ENCODE data around the gene DTD2. TPM values are rescaled to one million over a fixed set of nuclear protein-coding genes. Genes with fewer than 3 reads are reported as not detected.

The DTD2 gene
- total and polyA plus RNA-seq, 9 of the 15 experiments (the other 6 are each of a cell fraction or from before 2014, with no cell fraction given), result 3.8 to 24.1 (median 15.2) TPM

DNA sequence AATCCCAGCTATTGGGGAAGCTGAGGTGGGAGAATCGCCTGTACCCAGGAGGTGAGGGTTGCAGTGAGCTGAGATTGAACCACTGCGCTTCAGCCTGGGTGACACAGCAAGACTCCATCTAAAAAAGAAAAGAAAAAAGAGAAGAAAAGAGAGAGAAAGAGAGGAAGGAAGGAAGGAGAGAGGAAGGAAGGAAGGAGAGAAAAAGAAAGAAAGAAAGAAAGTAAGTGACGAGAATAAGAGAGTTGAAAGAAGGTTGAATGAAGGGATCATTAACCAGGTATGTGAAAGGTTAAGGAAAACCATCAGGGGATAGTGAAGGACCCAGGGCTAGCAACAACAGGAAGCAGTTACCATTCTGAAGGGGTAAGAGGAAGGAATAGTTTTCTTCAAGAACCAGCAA lies 4.2 kb upstream of the DTD2 start:
- POLR2A ChIA-PET, result no interaction called here
- Histone ChIP-seq H3K27me3 (ENCODE audit: control insufficient read depth in 2 of 2, insufficient read depth in 2 of 2, low read length in 2 of 2) (no peaks in the 10 kb centered on the region), H4K20me1 (replicated peaks; ENCODE audit: control insufficient read depth, insufficient read depth, low read length) (no peaks in the 10 kb centered on the region), H3K79me2 (ENCODE audit: control insufficient read depth, insufficient read depth, low read length) (peaks cover 5% of the 10 kb centered on the region), H3K4me2 (ENCODE audit: insufficient read depth, low read length) (no peak overlapping the region), H3K9ac (ENCODE audit: insufficient read depth in 1 of 2, low read depth in 2 of 2, low read length in 2 of 2) (no peak overlapping the region), H2AFZ (ENCODE audit: low read depth, low read length) (no peak overlapping the region), H3K36me3 (ENCODE audit: control insufficient read depth, insufficient read depth, low read length) (no peaks in the 10 kb centered on the region), H3K4me3 (no peak overlapping the region), H3K27ac (ENCODE audit: extremely low read depth, low read depth, low read length) (no peak overlapping the region), H3K9me1 (ENCODE audit: control insufficient read depth, insufficient read depth, low read length) (no peaks in the 10 kb centered on the region), H3K9me3 (replicated peaks; ENCODE audit: control insufficient read depth, insufficient read depth, low read depth, low read length) (no peaks in the 10 kb centered on the region), H3K4me1 (replicated peaks in 1 of 2; ENCODE audit: control insufficient read depth in 2 of 2, insufficient read depth in 2 of 2, low read length in 2 of 2) (peaks cover 5 to 7% of the 10 kb centered on the region in 2 experiments; a peak in 2 of 5 replicates)
- TF ChIP-seq BHLHE40 (IDR thresholded peaks at IDR 0.05; ENCODE audit: low read length) (no peak), NBN (IDR thresholded peaks at IDR 0.05; ENCODE audit: low read depth) (no peak)
- TF ChIP-seq, protein P1, sequence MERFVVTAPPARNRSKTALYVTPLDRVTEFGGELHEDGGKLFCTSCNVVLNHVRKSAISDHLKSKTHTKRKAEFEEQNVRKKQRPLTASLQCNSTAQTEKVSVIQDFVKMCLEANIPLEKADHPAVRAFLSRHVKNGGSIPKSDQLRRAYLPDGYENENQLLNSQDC (CRISPR knock-in tag; IDR thresholded peaks at IDR 0.05), result no peak
- 21% methylated on average over 3 of the region's 3 CpGs for WGBS (ENCODE audit: insufficient coverage, low coverage, missing lambda C conversion rate)
- no TSS peak for BruUV-seq (replicated peaks)
- CTCF ChIA-PET (ENCODE audit: low intra/inter-chr PET ratio), result no interaction called here
- in situ Hi-C loops (cut with MboI), result no loop called here
- no peak for ATAC-seq
- intact Hi-C loops (cut with micrococcal nuclease), result no loop called here
- no peak for FAIRE-seq
- no peak for DNase-seq (ENCODE audit: extremely low read depth in 1 of 4, low spot score in 3 of 4)

DNA sequence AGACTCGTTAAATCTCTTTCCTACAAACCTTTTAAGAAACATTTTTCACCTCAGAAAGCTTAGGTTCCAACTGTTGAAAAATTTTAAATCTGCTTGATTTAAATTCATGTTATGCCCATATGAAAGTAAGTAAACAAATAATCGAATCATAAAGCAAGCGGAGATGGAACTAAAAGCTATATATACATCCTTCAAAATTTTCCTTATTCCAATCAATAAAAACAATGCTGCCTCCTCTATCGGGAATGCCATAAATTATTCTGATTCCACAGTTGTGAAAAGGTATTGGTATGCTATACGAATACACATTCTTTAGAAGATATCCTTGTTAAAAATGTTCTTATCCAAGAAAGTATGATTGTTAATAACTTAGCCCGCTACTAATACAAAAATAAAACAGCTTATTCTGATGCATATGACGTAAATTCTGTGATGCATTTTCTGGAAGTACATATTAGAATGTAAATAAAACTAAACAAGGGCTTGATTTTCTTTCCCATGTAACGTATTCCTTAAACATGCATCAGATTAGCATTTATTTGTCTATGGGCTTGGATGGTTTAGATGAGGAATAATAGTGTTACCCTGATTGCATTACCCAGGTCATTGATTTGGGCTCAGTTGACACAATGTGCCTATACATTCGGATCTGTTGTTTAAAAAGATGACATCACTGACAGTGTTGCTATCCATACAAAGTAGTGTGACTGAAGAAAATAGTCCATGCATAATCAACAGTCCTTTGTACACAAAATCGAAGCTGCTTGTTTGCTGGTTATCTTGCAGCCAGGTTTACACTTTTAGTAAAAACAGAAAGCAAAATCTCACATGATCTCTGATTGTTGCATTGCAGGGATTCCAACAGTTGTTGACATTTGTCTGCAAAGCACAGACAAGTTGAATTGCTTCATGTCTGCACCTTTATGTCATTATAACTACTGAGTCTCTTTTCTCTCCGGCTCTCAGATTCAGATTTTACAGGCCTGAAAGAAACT lies 656 bp upstream of the DTD2 start:
- Histone ChIP-seq H4K20me1 (replicated peaks; ENCODE audit: control insufficient read depth, insufficient read depth, low read length) (no peaks in the 10 kb centered on the region), H3K27me3 (ENCODE audit: control insufficient read depth in 2 of 2, insufficient read depth in 2 of 2, low read length in 2 of 2) (no peaks in the 10 kb centered on the region), H3K36me3 (ENCODE audit: control insufficient read depth, insufficient read depth, low read length) (peaks cover 3% of the 10 kb centered on the region; the same call in 1 of the 3 replicates), H2AFZ (ENCODE audit: low read depth, low read length) (peak overlapping the region; percentile 94), H3K4me3 (peak overlapping the region; percentile 46), H3K9ac (ENCODE audit: insufficient read depth in 1 of 2, low read depth in 2 of 2, low read length in 2 of 2) (peak overlapping the region in 1 of 2 experiments; percentile 63; a peak in 2 of 4 replicates), H3K79me2 (ENCODE audit: control insufficient read depth, insufficient read depth, low read length) (peaks cover 23% of the 10 kb centered on the region), H3K4me1 (replicated peaks in 1 of 2; ENCODE audit: control insufficient read depth in 2 of 2, insufficient read depth in 2 of 2, low read length in 2 of 2) (peaks cover 5 to 17% of the 10 kb centered on the region in 2 experiments; a peak in 4 of 5 replicates), H3K9me3 (replicated peaks; ENCODE audit: control insufficient read depth, insufficient read depth, low read depth, low read length) (no peaks in the 10 kb centered on the region), H3K27ac (ENCODE audit: extremely low read depth, low read depth, low read length) (peak overlapping the region; percentile 44; the same call in 1 of the 3 replicates), H3K9me1 (ENCODE audit: control insufficient read depth, insufficient read depth, low read length) (no peaks in the 10 kb centered on the region), H3K4me2 (ENCODE audit: insufficient read depth, low read length) (peak overlapping the region; percentile 65)
- intact Hi-C loops (cut with micrococcal nuclease), result no loop called here
- CTCF ChIA-PET (ENCODE audit: low intra/inter-chr PET ratio), result no interaction called here
- in situ Hi-C loops (cut with MboI), result no loop called here
- WGBS (ENCODE audit: insufficient coverage, low coverage, missing lambda C conversion rate), result 29% methylated on average over 11 of the region's 11 CpGs
- POLR2A ChIA-PET, result interaction anchor here (0.6 to 1.6 kb wide), 7 partner anchors 10 to 348 kb away, joined by 3 to 6 read pairs (median 4); partner anchors contain the start of gene HEATR5A
- DNase-seq (ENCODE audit: extremely low read depth in 1 of 4, low spot score in 3 of 4) (peak in 1 of 4 experiments; percentile 3), FAIRE-seq (peak; percentile 49), ATAC-seq (no peak)
- BruUV-seq (replicated peaks), result no TSS peak
- TF ChIP-seq, protein P2, sequence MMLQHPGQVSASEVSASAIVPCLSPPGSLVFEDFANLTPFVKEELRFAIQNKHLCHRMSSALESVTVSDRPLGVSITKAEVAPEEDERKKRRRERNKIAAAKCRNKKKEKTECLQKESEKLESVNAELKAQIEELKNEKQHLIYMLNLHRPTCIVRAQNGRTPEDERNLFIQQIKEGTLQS (IDR thresholded peaks at IDR 0.05), result peak; percentile 71
- TF ChIP-seq, protein P2 (CRISPR knock-in tag; conservative IDR thresholded peaks at IDR 0.05), result no peak
- TF ChIP-seq TSC22D4 (tag; IDR thresholded peaks at IDR 0.05), result no peak
- TF ChIP-seq, protein P3, sequence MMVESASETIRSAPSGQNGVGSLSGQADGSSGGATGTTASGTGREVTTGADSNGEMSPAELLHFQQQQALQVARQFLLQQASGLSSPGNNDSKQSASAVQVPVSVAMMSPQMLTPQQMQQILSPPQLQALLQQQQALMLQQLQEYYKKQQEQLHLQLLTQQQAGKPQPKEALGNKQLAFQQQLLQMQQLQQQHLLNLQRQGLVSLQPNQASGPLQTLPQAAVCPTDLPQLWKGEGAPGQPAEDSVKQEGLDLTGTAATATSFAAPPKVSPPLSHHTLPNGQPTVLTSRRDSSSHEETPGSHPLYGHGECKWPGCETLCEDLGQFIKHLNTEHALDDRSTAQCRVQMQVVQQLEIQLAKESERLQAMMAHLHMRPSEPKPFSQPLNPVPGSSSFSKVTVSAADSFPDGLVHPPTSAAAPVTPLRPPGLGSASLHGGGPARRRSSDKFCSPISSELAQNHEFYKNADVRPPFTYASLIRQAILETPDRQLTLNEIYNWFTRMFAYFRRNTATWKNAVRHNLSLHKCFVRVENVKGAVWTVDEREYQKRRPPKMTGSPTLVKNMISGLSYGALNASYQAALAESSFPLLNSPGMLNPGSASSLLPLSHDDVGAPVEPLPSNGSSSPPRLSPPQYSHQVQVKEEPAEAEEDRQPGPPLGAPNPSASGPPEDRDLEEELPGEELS (CRISPR knock-in tag; IDR thresholded peaks at IDR 0.05; ENCODE audit: borderline replicate concordance), result no peak
- TF ChIP-seq, protein P4, sequence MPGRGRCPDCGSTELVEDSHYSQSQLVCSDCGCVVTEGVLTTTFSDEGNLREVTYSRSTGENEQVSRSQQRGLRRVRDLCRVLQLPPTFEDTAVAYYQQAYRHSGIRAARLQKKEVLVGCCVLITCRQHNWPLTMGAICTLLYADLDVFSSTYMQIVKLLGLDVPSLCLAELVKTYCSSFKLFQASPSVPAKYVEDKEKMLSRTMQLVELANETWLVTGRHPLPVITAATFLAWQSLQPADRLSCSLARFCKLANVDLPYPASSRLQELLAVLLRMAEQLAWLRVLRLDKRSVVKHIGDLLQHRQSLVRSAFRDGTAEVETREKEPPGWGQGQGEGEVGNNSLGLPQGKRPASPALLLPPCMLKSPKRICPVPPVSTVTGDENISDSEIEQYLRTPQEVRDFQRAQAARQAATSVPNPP (IDR thresholded peaks at IDR 0.05; ENCODE audit: borderline replicate concordance, insufficient read depth, insufficient read length), result no peak
